ENCODE measurements around the gene RRP12. TPM values are rescaled to one million over a fixed set of nuclear protein-coding genes. Genes with fewer than 3 reads are reported as not detected.

RRP12 gene
- total RNA-seq: 10 to 100 TPM; 45.9 to 49.4 TPM

DNA sequence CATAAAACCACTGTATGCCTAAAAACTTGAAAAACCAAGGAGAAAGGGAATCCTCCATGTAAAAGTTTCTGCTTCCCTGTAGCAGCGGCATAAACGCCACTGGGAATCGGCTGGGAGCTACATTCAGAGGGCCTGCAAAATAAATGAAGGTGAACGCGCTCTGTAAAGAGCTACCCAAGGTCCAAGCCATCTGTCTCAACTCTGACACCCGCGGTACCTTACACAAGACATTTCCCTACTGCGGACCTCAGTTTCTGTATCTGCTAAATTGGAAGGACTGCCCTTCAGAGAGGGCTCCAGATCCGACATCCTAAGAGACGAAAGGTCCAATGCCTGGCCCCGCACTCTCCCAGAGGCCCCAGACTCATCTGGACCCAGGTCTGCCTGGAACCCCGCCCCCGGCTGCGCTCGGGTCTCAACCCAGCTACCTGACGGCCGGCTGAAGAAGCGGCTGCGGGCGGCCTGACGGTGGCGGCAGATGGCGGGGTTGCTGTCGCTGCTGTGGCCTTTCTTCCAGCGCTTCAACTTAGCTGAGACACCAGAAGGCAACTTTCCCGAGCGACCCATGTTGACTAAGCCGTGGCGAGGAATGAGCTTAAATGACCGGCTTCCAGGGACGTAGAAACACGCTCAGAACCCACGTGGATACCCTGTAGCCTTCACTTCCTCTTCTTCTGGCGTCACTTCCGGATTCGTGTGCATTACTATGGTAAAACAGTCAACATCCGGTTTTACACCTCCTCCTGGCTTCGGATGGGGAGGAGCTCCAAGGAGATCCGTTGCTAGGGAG, at the start of gene RRP12:
Gene RRP12, minus strand, starts transcription at position 676 of the 790 bp plus-strand sequence. Its CDS starts 109 bp downstream, at position 567.
- no peaks in the 10 kb centered on the region for H3K27me3 Mint-ChIP-seq
- intact Hi-C loops (cut with DNase I, micrococcal nuclease): loop anchor here (1.0 to 2.0 kb wide), 9 partner anchors 12 to 336 kb away; partner anchors contain the start of genes FRAT2 (in 2 of the 2), MMS19 (in 2 of the 2), UBTD1 (in 2 of the 2) and ARHGAP19 (in 1 of the 2)
- DNase-seq (peak; percentile 89), ATAC-seq (peak; percentile 99)
- peak within 1 kb of the TSS; percentile 85 for H3K27ac Mint-ChIP-seq
- peaks cover 7% of the 10 kb centered on the region for H3K4me1 Mint-ChIP-seq
- no peaks in the 10 kb centered on the region for H3K9me3 Mint-ChIP-seq (ENCODE audit: low read depth)
- peaks cover 9% of the 10 kb centered on the region for H3K36me3 Mint-ChIP-seq (ENCODE audit: low read depth)
- H3K4me3 Mint-ChIP-seq: peak within 1 kb of the TSS; percentile 96
- POLR2A ChIA-PET: interaction anchor here (0.5 to 2.0 kb wide), 13 partner anchors 13 to 153 kb away, joined by 3 to 28 read pairs (median 4); partner anchors contain the start of genes ARHGAP19 and FRAT2
- CTCF ChIA-PET: interaction anchor here (0.5 to 10.6 kb wide), 24 partner anchors 12 to 390 kb away, joined by 3 to 61 read pairs (median 4); partner anchors contain the start of genes ARHGAP19 and EXOSC1

- H3K36me3 Mint-ChIP-seq (ENCODE audit: low read depth): peaks cover 43% of the 10 kb centered on the region
- H3K27ac Mint-ChIP-seq: peak overlapping the region; percentile 15
- no peaks in the 10 kb centered on the region for H3K9me3 Mint-ChIP-seq (ENCODE audit: low read depth)
- ATAC-seq (no peak), DNase-seq (no peak)
- peaks cover 64% of the 10 kb centered on the region for H3K4me1 Mint-ChIP-seq
- ChIA-PET POLR2A (interaction anchor here (0.6 kb wide), 1 partner anchor 17 kb away, joined by 3 read pairs; no protein-coding TSS in a partner anchor), CTCF (interaction anchor here (0.9 kb wide), 1 partner anchor 50 kb away, joined by 4 read pairs; no protein-coding TSS in a partner anchor)
- H3K4me3 Mint-ChIP-seq: no peak overlapping the region
- intact Hi-C loops (cut with DNase I, micrococcal nuclease): no loop called here
- no peaks in the 10 kb centered on the region for H3K27me3 Mint-ChIP-seq
Observed at GRCh38 chr10:97450828-97451227, 49.7 kb upstream of the RRP12 start.

DNA sequence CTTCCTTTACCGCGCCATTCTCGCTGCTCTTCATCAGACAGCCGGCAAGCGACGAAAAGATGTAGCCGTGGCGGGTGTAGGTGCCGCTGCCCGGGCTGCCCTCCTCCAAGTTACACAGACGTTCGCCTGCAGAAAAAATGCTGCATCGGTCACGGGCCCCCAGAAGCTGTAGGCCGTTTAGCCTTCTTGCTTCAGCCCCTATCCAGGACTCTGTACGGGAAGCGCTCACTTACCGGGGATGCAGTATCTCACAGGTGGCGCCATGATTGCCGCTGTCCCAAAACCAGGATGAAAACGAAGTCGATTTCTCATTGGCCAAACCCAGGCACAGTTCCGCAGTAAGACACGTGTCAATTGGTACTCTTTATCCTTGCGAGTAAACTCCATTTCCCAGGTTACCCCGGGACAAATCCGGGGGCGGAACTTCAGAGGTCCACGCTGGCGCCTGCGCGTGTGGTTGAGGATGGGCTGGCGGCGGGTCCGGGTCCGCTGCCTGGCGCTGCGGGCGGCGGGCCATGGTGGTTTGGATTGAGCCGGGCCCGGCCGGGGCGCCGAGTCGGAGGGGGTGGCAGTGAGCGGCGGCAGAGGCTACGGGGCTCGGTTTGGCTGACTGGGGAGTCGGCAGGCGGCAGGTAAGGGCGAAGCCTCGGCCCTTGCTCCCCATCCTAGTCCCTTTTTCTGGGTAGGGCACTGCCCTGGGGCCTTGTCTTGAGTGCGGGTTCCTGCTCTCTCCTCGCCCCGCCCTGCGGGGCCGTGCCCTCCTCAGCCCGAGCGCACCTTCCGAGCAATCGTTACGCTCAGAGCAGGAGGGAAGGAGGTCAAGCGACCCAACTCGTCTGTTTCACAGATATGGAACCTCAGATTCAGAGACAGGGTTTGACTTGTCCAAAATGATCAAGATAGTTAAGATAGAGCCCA, 44.8 kb upstream of the RRP12 start, which contains the start of the genes EXOSC1 and ZDHHC16:
Gene EXOSC1, minus strand, starts transcription at position 285 of the 918 bp plus-strand sequence. Its CDS starts 21 bp downstream, at position 264.
Gene ZDHHC16, plus strand, starts transcription at position 454 of the 918 bp plus-strand sequence. CDS start 5,501 bp downstream, outside the sequence.
- H3K27ac Mint-ChIP-seq: peak within 1 kb of the TSS; percentile 90
- H3K4me3 Mint-ChIP-seq: peak within 1 kb of the TSS; percentile 86
- H3K27me3 Mint-ChIP-seq: no peaks in the 10 kb centered on the region
- peaks cover 26% of the 10 kb centered on the region for H3K36me3 Mint-ChIP-seq (ENCODE audit: low read depth)
- intact Hi-C loops (cut with DNase I, micrococcal nuclease): loop anchor here (1.0 kb wide), 9 partner anchors 33 to 614 kb away; partner anchors contain the start of genes MMS19 (in 2 of the 2), UBTD1 (in 2 of the 2), ARHGAP19 (in 1 of the 2) and AVPI1 (in 1 of the 2)
- H3K4me1 Mint-ChIP-seq: peaks cover 55% of the 10 kb centered on the region
- peak; percentile 91 for ATAC-seq
- CTCF ChIA-PET: interaction anchor here (1.1 to 3.6 kb wide), 5 partner anchors 18 to 41 kb away, joined by 4 to 61 read pairs (median 6); partner anchors contain the start of gene RRP12
- DNase-seq: peak; percentile 96
- POLR2A ChIA-PET: interaction anchor here (0.7 to 2.9 kb wide), 3 partner anchors 21 to 32 kb away, joined by 3 to 19 read pairs (median 5); no protein-coding TSS in a partner anchor
- H3K9me3 Mint-ChIP-seq (ENCODE audit: low read depth): no peaks in the 10 kb centered on the region

- Mint-ChIP-seq H3K27ac (peak overlapping the region; percentile 90), H3K9me3 (ENCODE audit: low read depth) (no peaks in the 10 kb centered on the region), H3K27me3 (no peaks in the 10 kb centered on the region), H3K4me3 (peak overlapping the region; percentile 86), H3K4me1 (peaks cover 50% of the 10 kb centered on the region), H3K36me3 (ENCODE audit: low read depth) (peaks cover 25% of the 10 kb centered on the region)
- intact Hi-C loops (cut with DNase I, micrococcal nuclease): loop anchor here in 1 of 2 experiments (1.0 kb wide), 1 partner anchor 38 kb away; no protein-coding TSS in a partner anchor
- DNase-seq (no peak), ATAC-seq (peak; percentile 0)
- ChIA-PET CTCF (interaction anchor here (0.7 to 3.6 kb wide), 7 partner anchors 18 to 40 kb away, joined by 3 to 61 read pairs (median 5); partner anchors contain the start of gene RRP12), POLR2A (interaction anchor here (0.5 to 2.9 kb wide), 5 partner anchors 17 to 65 kb away, joined by 3 to 19 read pairs (median 5); no protein-coding TSS in a partner anchor)
Observed at GRCh38 chr10:97445357-97445721, 44.2 kb upstream of the RRP12 start.

DNA sequence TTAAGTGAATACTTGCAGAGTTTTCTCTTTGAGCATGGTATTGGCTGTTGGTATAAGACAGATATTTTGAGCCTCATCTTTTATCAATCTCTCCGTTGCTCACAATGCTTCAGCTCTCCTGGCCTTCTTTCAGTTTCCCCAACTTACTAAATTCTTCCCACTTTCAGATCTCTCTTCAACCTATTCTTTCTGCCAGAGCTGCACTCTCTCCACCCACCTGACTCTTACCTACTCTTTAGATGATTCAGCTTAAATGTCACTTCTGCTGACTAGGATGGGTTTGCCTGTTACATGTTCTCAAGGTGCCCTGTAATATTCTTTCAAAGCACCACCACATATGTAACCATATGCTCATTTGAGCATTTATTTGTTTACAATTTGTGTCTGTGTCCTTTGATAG, 43.1 kb upstream of the RRP12 start:
- Mint-ChIP-seq H3K27me3 (no peaks in the 10 kb centered on the region), H3K9me3 (ENCODE audit: low read depth) (no peaks in the 10 kb centered on the region), H3K27ac (peak overlapping the region; percentile 90), H3K4me1 (peaks cover 50% of the 10 kb centered on the region), H3K36me3 (ENCODE audit: low read depth) (peaks cover 26% of the 10 kb centered on the region), H3K4me3 (peak overlapping the region; percentile 86)
- intact Hi-C loops (cut with DNase I, micrococcal nuclease): loop anchor here (1.0 kb wide), 1 partner anchor 16 kb away; no protein-coding TSS in a partner anchor
- peak; percentile 36 for DNase-seq
- ChIA-PET POLR2A (interaction anchor here (0.6 to 2.9 kb wide), 8 partner anchors 9 to 108 kb away, joined by 3 to 19 read pairs (median 5); partner anchors contain the start of gene RRP12), CTCF (interaction anchor here (0.6 to 3.6 kb wide), 9 partner anchors 10 to 39 kb away, joined by 3 to 61 read pairs (median 6); partner anchors contain the start of gene RRP12)
- peak; percentile 48 for ATAC-seq

DNA sequence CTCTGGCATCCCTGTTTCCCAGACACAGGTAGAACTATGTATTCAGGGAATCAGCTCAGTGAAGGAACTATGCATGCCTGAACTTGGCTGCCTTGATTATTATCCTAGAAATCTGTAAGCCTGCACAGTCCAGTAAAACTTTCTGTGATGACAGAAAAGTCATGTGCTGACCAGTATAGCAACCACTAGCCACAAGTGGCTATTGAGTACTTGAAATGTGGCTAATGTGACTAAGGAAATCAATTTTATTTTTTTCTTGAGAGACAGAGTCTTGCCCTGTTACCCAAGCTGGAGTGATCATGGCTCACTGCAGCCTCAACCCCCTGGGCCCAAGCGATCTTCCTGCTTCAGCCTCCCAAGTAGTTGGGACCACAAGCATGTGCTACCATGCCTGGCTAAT, 41.1 kb upstream of the RRP12 start:
- DNase-seq (no peak), ATAC-seq (no peak)
- Mint-ChIP-seq H3K4me1 (peaks cover 32% of the 10 kb centered on the region), H3K4me3 (no peak overlapping the region), H3K36me3 (ENCODE audit: low read depth) (peaks cover 34% of the 10 kb centered on the region), H3K9me3 (ENCODE audit: low read depth) (no peaks in the 10 kb centered on the region), H3K27ac (no peak overlapping the region), H3K27me3 (no peaks in the 10 kb centered on the region)
- ChIA-PET CTCF (interaction anchor here (0.6 to 3.6 kb wide), 3 partner anchors 23 to 557 kb away, joined by 3 to 61 read pairs (median 3); partner anchors contain the start of gene RRP12), POLR2A (interaction anchor here (0.6 to 0.7 kb wide), 2 partner anchors 11 to 41 kb away, joined by 3 to 9 read pairs; partner anchors contain the start of gene RRP12)
- intact Hi-C loops (cut with DNase I, micrococcal nuclease): no loop called here

DNA sequence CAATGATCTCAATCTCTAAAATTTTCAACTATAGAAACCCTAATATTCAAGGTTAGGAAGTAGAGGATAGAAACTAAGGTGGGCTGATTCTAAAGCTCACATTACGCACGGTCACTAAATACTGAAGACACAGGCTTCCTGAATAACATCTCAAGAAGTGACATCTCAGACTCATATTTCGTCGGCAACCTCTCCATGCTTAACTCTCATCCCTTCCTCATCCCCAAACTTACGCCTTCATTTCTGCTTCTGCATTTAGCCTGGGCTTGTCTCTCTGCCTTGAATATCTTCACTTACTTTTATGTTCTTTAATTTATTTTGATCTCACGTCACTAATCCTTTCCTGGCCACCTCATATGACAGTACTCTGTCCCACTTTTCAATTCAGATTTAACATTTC, 34.1 kb upstream of the RRP12 start:
- no peak overlapping the region for H3K27ac Mint-ChIP-seq
- peaks cover 8% of the 10 kb centered on the region for H3K4me1 Mint-ChIP-seq
- CTCF ChIA-PET: interaction anchor here (0.7 to 2.9 kb wide), 4 partner anchors 9 to 376 kb away, joined by 4 to 15 read pairs (median 4); no protein-coding TSS in a partner anchor
- DNase-seq (no peak), ATAC-seq (no peak)
- H3K4me3 Mint-ChIP-seq: no peak overlapping the region
- H3K36me3 Mint-ChIP-seq (ENCODE audit: low read depth): peaks cover 50% of the 10 kb centered on the region
- no peaks in the 10 kb centered on the region for H3K9me3 Mint-ChIP-seq (ENCODE audit: low read depth)
- intact Hi-C loops (cut with DNase I, micrococcal nuclease): no loop called here
- POLR2A ChIA-PET: interaction anchor here (1.0 to 2.1 kb wide), 3 partner anchors 9 to 34 kb away, joined by 4 to 9 read pairs (median 4); partner anchors contain the start of gene RRP12
- no peaks in the 10 kb centered on the region for H3K27me3 Mint-ChIP-seq

DNA sequence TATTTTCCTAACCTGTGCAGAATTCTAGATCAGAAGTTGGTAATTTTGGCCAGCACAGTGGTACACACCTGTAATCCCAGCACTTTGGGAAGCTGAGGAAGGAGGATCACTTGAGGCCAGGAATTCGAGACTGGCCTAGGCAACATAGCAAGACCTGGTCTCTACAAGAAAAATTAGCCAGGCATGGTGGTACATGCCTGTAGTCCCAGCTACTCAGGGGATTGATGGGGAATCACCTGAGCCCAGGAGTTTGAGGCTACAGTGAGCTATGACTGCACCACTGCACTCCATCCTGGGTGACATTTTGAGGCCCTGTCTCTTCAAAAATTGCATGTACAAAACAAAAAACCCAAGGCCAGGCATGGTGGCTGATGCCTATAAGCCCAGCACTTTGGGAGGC, 33.4 kb upstream of the RRP12 start:
- H3K4me1 Mint-ChIP-seq: peaks cover 11% of the 10 kb centered on the region
- ChIA-PET POLR2A (interaction anchor here (0.8 to 2.1 kb wide), 4 partner anchors 10 to 34 kb away, joined by 3 to 9 read pairs (median 4); partner anchors contain the start of gene RRP12), CTCF (interaction anchor here (0.9 to 2.9 kb wide), 3 partner anchors 9 to 47 kb away, joined by 3 to 15 read pairs (median 4); no protein-coding TSS in a partner anchor)
- no peak overlapping the region for H3K4me3 Mint-ChIP-seq
- peak overlapping the region; percentile 56 for H3K27ac Mint-ChIP-seq
- ATAC-seq (peak; percentile 63), DNase-seq (no peak)
- H3K36me3 Mint-ChIP-seq (ENCODE audit: low read depth): peaks cover 51% of the 10 kb centered on the region
- H3K9me3 Mint-ChIP-seq (ENCODE audit: low read depth): no peaks in the 10 kb centered on the region
- H3K27me3 Mint-ChIP-seq: no peaks in the 10 kb centered on the region
- intact Hi-C loops (cut with DNase I, micrococcal nuclease): no loop called here

GRCh38 chr10:97434055-97434454, 32.9 kb upstream of the RRP12 start:
- Mint-ChIP-seq H3K27me3 (no peaks in the 10 kb centered on the region), H3K4me1 (peaks cover 16% of the 10 kb centered on the region), H3K4me3 (no peak overlapping the region), H3K9me3 (ENCODE audit: low read depth) (no peaks in the 10 kb centered on the region), H3K36me3 (ENCODE audit: low read depth) (peaks cover 53% of the 10 kb centered on the region), H3K27ac (peak overlapping the region; percentile 56)
- ChIA-PET CTCF (interaction anchor here (0.9 to 2.9 kb wide), 2 partner anchors 10 to 21 kb away, joined by 3 to 15 read pairs; no protein-coding TSS in a partner anchor), POLR2A (interaction anchor here (0.8 to 2.1 kb wide), 3 partner anchors 16 to 33 kb away, joined by 3 to 9 read pairs (median 4); partner anchors contain the start of gene RRP12)
- ATAC-seq (peak; percentile 45), DNase-seq (no peak)
- intact Hi-C loops (cut with DNase I, micrococcal nuclease): no loop called here

Data from activated CD4-positive, alpha-beta T cell treated with anti-CD3 and anti-CD28 coated beads for 36 hours (primary cell).